ENCODE measurements around the gene VARS1.
"Not testable (repeated sequence)": the region's sequence is repeated elsewhere in the genome, so short reads cannot be mapped to it uniquely, and the experiment has no call there.

VARS1 gene

DNA sequence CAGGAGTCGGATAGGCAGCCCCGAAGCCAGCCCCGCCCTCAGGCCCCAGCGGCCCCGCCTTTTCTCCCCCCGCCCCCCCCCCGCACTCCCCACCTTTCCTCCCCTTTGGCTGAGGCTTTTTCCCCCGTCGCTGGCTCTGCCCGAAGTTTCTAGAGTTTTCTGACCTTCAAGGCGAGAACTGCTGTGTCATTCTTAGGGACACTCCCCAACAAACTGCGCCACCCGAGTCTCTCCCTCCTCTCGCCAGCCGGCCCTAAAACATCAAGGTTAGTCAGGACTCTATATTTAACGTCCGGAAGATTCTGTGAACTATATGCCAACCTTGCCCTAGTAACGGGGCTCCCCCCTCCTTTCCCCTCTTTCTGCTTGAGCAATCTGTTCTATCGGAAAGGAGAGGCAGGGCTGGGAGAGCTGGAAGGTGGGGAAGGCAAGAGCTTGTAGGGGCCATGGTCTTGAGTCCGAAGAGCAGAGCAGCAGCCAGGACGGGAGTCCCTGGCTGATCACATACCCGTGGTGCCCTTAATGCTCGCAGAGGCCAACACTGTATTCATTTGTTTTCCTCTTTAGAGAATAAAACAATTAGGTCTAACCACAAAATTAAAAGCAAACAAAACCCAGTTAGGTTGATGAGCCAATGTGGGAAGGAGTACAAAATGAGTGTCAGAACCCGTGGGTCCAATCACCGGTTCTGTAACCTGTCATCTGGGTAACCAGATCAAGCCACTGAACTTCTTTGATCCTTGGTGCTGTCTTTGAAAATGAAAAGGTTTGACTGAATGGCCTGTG lies 26.7 kb upstream of the VARS1 start:
- peak; percentile 51 for DNase-seq (ENCODE audit: low read depth)

DNA sequence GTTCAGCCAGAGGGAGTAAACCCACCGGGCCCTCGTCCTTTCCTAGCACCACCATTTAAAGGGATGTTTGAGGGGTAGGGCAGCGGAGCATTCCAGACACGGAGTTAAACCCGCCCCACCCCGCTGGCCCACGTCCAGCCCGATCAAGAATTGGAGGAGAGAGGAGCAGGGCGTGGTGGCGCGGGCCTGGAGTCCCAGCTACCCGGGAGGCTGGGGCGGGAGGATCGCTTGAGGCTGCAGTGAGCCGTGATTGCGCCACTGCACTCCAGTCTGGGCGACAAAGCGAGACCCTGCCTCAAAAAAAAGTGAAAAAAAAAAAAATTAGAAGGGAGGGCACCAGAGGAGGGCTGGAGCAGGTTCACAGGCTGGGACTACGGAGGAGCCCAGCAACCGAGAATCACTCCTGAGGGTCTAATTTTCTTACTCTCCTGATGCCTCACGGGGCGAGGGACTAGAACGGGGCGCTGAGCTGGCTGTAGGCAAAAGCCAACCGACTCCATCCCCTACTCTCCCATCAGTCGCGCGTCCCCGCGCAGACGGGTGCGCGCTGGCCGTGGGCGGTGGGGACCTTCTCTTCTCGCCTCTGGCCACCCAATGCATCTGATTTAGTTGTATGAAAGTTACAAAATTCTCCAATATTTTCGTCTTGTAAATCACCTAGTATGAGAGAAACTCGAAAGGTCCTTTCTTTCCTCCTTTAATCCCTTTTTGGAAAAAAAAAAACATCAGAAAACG lies 25.9 kb upstream of the VARS1 start:
- peak; percentile 47 for DNase-seq (ENCODE audit: low read depth)

DNA sequence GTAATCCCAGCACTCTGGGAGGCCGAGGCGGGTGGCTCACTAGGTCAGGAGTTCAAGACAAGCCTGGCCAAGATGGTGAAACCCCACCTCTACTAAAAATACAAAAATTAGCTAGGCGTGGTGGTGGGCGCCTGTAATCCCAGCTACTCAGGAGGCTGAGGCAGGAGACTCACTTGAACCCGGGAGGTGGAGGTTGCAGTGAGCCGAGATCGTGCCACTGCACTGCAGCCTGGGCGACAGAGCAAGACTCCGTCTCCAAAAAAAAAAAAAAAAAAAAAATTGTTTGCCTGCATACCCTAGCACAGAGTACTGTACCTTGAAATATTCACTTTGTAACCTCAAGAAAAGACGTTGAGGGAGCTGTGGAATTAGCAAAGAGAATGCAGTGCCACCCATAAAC lies 24.8 kb upstream of the VARS1 start:
- not testable (repeated sequence) for DNase-seq (ENCODE audit: low read depth)

DNA sequence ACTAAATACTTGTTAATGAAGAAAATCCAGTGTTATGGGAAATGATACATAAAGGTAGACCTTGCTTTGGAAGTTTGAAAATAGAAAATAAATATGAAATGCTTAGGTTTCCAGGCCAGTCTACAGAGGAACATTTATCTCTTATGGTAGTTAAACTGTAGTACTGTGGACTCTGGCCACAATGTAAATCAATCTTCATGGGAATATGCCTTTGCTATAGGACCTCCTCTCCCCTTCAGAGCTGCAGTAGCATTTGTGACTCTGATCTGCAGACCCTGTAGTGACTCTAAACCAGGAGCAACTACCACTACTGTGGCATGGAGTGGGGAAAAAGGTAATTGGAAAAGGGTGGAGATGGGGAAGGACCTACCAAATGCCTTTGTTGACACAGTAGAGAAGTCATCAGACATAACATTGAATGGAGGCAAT lies 24.3 kb upstream of the VARS1 start:
- DNase-seq (ENCODE audit: low read depth) = no peak

DNA sequence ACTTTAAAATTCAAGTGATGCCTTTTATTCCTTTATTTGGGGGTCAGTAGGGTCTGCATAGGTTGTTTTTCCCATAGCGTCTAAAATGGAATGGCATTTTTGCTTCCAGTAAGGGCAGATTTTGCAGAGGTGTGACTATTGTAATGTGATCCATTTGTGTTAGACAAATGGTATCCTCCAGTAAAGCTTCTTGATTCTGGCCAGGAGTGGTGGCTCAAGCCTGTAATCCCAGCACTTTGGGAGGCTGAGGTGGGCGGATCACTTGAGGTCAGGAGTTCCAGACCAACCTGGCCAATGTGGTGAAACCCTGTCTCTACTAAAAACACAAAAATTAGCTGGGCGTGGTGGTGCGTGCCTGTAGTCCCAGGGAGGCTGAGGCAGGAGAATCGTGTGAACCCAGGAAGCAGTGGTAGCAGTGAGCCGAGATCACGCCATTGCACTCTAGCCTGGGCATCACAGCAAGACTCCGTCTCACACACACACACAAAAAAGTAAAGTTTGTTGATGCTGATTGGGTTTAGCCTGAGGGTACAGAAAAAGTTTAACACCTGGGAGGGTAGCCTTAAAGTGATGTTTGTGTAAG lies 22.5 kb upstream of the VARS1 start:
- DNase-seq (ENCODE audit: low read depth) = not testable (repeated sequence)

DNA sequence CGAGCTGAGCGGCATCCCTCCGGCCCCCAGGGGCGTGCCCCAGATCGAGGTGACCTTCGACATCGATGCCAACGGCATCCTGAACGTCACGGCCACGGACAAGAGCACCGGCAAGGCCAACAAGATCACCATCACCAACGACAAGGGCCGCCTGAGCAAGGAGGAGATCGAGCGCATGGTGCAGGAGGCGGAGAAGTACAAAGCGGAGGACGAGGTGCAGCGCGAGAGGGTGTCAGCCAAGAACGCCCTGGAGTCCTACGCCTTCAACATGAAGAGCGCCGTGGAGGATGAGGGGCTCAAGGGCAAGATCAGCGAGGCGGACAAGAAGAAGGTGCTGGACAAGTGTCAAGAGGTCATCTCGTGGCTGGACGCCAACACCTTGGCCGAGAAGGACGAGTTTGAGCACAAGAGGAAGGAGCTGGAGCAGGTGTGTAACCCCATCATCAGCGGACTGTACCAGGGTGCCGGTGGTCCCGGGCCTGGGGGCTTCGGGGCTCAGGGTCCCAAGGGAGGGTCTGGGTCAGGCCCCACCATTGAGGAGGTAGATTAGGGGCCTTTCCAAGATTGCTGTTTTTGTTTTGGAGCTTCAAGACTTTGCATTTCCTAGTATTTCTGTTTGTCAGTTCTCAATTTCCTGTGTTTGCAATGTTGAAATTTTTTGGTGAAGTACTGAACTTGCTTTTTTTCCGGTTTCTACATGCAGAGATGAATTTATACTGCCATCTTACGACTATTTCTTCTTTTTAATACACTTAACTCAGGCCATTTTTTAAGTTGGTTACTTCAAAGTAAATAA lies 21.8 kb upstream of the VARS1 start:
- DNase-seq (ENCODE audit: low read depth) = not testable (repeated sequence)

DNA sequence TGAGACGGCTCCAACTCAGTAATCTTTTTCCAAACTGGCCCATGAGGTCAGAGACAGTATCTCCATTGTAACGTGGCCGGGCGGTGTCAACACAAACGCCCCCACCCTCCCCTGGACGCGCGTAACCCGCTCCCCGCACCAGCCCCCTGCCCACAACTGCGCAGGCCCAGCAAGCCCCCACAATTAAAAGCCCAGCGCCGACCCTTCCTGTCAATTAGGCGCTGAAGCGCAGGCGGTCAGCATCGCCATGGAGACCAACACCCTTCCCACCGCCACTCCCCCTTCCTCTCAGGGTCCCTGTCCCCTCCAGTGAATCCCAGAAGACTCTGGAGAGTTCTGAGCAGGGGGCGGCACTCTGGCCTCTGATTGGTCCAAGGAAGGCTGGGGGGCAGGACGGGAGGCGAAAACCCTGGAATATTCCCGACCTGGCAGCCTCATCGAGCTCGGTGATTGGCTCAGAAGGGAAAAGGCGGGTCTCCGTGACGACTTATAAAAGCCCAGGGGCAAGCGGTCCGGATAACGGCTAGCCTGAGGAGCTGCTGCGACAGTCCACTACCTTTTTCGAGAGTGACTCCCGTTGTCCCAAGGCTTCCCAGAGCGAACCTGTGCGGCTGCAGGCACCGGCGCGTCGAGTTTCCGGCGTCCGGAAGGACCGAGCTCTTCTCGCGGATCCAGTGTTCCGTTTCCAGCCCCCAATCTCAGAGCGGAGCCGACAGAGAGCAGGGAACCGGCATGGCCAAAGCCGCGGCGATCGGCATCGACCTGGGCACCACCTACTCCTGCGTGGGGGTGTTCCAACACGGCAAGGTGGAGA lies 19.7 kb upstream of the VARS1 start, which contains the start of the genes HSPA1A and HSPA1L:
Gene HSPA1A, plus strand, starts transcription at position 519 of the 814 bp plus-strand sequence. Its CDS starts 214 bp downstream, at position 733.
Gene HSPA1L, minus strand, starts transcription at position 259 of the 814 bp plus-strand sequence. CDS start 3,311 bp downstream, outside the sequence.
- DNase-seq (ENCODE audit: low read depth) = peak; percentile 57

DNA sequence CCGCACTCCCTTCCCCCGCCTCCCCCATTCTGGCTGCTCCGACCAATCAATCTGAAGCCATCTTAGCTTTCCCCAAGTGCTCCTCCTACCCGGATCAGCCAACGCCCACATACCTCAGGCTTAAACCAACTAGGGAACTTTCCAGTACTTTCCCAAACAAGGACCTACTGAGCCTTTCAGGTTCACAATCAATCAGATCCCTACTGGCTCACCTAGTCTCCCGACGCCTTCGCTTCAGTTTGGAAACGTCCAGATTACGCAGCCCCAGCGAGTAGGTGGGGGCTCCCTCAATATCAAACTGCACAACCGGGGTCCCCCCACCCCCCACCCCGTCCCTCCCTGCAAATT lies 19.1 kb upstream of the VARS1 start:
- DNase-seq (ENCODE audit: low read depth) = no peak

DNA sequence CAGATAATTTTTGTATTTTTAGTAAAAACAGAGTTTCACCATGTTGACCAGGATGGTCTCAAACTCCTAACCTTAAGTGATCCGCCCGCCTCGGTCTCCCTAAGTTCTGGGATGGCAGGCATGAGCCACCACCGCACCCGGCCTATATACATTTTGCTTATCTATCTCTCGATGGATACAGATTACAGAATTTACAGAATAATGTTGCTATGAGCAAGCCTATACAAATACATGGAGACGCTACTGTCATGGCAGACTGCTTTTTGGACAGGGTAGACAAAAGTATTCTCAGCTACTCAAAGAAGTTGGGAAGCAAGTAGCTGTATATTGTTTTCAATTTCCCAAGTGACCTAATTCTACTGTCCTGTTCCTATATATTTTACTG lies 17.9 kb upstream of the VARS1 start:
- DNase-seq (ENCODE audit: low read depth) = no peak

DNA sequence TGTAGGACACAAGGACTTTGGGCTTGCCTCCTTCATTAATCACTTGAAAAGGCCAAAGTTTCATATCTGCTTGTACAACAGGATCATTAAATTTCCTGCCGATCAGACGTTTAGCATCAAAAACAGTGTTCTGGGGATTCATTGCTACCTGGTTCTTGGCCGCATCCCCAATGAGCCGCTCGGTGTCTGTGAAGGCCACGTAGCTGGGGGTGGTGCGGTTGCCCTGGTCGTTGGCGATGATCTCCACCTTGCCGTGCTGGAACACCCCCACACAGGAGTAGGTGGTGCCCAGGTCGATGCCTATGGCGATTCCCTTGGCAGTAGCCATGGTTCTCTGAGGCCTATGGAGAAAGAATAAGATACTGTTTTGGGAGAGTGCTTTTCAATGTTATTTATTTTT lies 16.1 kb upstream of the VARS1 start:
- DNase-seq (ENCODE audit: low read depth) = no peak

DNA sequence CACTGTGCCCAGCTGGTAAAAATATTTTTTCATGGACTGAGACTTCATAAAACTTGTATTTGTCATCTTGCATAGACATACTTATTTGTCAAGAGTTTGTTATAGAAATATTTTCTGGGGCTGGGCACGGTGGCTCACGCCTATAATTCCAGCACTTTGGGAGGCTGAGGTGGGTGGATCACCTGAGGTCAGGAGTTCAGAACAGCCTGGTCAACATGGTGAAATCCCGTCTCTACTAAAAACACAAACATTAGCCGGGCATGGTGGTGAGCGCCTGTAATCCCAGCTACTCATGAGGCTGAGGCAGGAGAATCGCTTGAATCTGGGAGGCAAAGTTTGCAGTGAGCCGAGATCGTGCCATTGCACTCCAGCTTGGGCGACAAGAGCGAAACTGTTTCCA lies 13.0 kb upstream of the VARS1 start:
- not testable (repeated sequence) for DNase-seq (ENCODE audit: low read depth)

DNA sequence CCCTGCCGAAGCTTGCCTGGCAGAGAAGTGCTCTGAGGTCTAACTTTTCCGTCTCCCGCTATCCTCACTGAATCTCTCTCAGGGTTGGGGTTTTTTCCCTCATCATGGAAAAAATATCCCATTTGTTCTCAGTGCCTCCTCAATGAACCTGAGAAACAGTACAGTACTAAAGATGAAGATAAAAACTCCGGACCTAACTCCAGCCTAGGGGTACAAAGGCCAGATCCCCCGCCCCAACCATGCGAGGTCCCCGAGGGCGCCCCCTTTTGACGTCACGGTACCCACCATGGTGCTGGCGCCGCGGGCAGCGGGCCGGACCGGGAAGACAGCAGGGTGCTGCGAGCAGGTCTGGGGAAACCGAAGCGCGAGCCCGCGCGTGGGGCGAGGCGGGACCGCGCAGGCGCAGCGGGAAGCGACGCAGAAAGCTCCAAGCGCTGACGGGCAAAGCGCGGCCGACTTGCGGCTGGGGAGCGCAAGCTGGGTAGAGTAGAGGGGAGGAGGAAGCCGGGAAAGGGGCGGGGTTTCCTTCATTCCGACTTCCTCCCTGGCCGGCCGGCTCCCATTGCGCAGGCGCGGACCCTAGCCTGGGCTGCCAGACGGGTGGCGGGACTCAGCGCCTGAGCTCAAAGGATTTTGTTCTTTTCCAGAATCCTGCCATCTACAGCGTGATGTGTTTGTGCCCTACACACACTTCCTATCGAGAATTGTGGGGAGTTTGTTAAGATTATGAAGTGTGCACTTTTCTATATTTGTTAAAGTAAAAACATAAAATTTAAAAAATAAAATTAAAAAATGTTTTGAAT lies 11.1 kb upstream of the VARS1 start, which contains the start of gene LSM2:
Gene LSM2, minus strand, starts transcription at position 497 of the 803 bp plus-strand sequence. Its CDS starts 209 bp downstream, at position 288.
- peak; percentile 95 for DNase-seq (ENCODE audit: low read depth)

DNA sequence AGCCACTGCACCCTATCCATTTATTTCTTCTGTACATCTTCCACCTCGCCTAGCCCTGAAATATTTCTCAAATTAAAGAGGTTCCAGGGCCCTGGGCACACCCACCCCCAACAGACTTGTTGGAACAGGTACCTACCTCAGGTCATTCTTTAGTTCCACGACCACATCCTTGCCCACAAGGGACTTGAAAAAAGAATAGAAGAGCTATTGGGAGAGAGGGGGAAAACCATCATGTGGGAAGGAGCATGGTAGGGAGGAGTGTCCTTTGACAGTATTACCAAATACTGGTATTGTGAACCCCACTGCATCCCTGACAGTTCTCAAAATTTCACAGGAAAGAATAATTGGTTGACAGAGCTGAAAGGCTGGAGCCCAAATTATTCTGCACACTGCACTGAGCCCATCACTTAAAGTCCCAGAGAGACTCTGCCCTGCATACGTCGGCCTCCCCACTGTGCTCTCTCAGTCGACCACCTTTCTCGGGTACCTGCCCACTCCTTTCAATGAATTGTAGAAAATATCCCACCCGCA lies 10.5 kb upstream of the VARS1 start:
- DNase-seq (ENCODE audit: low read depth) = no peak

DNA sequence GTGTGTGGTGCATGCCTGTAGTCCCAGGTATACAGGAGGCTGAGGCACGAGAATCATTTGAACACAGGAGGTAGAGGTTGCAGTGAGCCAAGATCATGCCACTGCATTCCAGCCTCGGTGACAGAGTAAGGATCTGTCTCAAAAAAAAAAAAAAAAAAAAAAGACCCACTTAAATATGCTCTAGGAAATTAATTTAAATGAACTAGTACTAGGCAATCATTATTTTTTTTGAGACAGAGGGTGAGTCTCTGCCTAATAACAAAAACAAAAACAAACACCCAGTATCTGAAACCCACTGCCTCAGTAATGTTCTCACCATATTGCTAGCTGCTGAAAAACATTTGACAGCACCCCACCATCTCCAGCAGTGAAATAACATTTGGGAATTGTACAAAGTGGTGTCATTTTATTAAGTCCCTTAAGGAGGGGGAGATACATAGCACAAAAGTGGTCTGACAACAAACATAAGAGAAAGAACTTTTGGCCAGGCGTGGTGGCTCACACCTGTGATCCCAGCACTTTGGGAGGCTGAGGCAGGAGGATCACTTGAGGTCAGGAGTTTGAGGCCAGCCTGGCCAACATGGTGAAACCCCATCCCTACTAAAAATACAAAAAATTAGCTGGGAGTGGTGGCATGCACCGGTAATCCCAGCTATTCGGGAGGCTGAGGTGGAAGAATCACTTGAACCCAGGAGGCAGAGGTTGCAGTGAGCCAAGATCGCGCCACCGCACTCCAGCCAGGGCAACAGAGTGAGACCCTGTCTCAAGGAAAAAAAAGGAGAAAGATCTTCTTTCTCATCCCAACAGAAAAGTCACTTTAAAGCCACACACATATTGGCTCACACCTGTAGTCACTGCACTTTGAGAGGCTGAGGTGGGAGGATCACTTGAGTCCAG lies 5.7 kb upstream of the VARS1 start:
- DNase-seq (ENCODE audit: low read depth) = not testable (repeated sequence)

DNA sequence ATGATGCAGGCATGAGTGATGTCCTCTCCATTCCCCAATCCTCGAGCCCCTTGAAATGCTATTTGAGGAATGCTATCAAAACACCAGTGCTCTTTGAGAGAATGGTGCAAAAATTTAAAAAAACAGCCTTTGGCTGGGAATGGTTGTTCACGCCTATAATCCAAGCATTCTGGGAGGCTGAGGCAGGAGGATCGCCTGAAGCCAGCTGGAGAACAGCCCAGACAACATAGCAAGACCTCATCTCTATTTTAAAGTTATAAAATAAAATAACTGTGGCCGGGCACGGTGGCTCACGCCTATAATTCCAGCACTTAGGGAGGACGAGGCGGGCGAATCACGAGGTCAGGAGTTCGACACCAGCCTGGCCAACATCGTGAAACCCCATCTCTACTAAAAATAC lies 4.2 kb upstream of the VARS1 start:
- DNase-seq (ENCODE audit: low read depth) = no peak

DNA sequence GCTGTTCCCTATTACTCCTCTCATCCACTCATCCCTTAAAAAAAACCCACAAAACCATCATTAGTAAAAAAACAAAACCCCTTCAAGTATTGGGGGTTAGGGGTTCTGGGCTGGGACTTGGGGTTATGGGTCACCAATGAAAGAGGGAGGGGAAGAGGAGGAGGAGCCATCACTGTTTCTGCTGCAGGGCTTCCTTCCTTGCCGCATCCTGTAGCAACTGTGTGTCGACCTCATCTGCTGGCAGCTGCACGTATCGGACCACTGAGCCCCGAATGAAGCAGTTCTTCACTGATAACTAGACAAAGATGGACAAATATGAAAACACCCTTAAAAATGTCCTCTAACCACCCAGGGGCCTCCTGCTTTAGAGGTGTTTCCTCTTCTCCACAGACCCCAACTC lies 2.0 kb upstream of the VARS1 start:
- no peak for DNase-seq (ENCODE audit: low read depth)

DNA sequence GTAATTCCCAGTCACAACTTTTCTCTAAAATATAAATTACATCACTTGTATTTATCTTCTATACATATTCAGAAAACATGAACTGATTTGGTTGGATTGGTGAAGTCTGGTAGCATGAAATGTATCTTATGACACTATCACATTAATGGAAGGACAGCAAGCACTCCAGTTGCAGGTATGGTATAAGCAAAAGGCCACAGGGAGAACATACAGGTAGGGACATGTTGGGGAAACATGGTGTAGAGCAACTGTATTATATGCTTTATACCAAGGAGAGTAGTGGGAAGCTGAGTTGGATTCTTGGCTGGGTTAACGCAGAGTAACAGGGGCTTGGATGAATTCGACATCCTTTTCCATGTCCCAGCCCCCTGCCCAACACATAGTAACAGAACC lies 1.4 kb upstream of the VARS1 start:
- no peak for DNase-seq (ENCODE audit: low read depth)

DNA sequence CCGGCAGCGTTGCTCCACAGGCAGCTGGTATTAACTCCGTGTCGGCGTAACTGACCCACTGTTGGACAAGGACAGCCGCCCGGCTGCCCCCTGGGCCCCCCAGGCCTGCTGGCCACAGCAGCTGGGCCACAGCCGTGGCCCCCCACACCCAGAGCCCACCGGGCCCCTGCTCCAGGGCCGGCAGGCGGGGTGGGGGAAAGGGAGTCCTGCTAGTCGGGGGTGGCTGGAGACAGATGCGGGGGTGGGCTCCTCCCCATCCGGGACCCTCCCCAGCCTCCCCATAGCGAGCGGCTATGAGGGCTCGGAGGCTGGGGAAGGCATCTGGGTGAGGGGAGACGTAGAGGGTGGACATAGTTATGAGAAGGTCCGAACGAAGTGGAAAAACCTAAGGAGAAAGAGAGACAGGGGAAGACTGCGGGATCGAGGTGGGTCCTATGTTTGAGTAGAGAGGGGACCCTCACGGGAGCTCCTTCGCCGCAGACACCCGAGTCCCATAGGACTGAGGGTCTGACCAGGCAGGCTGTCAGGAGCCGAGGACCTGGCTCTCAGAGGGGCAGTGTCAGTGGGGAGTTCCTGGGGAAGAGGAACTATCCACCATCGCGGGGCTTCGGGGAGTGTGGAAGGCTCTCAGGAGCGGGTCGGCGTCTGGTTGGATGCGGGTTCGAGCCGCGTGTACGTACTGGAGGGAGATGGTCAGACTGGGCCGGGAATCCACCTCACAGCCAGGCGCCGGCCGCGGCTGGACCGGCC lies 511 bp downstream of the VARS1 start:
- no peak for DNase-seq (ENCODE audit: low read depth)

Measured in stimulated activated CD8-positive, alpha-beta memory T cell treated with anti-CD3 and anti-CD28 coated beads, Interleukin-12 subunit alpha, Interleukin-12 subunit beta, amount 100 ng/mL, for 4 hours (primary cell).